Measurements from ENCODE around the gene CACUL1.

The CACUL1 gene

DNA sequence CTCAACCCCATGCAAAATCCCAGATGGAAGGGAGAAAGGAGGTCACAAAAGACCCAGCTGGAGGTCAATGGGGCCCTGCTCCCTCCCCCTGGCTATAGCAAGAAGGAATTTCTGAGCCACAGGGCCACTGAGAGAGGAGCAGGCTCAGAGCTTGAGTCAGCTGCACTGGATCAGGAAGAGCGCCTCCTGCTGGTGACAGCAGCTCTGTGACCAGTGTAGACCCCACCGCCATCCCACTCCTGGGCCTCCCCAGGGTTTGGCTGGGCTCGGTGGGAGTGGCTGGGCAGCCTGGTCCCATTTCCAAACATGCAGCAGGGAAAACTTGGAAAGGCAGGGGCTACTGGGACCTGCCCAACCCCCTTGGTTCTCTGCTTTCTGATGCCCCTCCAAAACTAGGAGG is 127.8 kb downstream of the CACUL1 start:
- H3K4me3 ChIP-seq (ENCODE audit: low read length): no peak overlapping the region
- H4K20me1 ChIP-seq (ENCODE audit: insufficient read depth, low read length): no peaks in the 10 kb centered on the region
- no peaks in the 10 kb centered on the region; the same call in 1 of the 2 replicates for H3K27me3 ChIP-seq (ENCODE audit: low read depth, low read length)
- no peaks in the 10 kb centered on the region for H3K4me1 ChIP-seq (ENCODE audit: low read length)
- H3K27ac ChIP-seq (ENCODE audit: low read length): no peak overlapping the region
- no peak overlapping the region for H2AFZ ChIP-seq (ENCODE audit: low read depth, low read length)
- no peaks in the 10 kb centered on the region for H3K79me2 ChIP-seq (ENCODE audit: low read length)
- TF ChIP-seq CTCF (IDR thresholded peaks at IDR 0.05; ENCODE audit: low read depth, low read length): peak; percentile 18; the same call in 1 of the 2 replicates
- no peak for TF ChIP-seq EZH2phosphoT487 (IDR thresholded peaks at IDR 0.05; ENCODE audit: low read depth)
- no peak overlapping the region for H3K4me2 ChIP-seq (ENCODE audit: low read length)
- H3K9me3 ChIP-seq (ENCODE audit: insufficient read depth, low read length): no peaks in the 10 kb centered on the region
- H3K9ac ChIP-seq (ENCODE audit: low read length): no peak overlapping the region
- H3K36me3 ChIP-seq (replicated peaks; ENCODE audit: low read depth, low read length): no peaks in the 10 kb centered on the region

All from OCI-LY3 (cell line).